ENCODE measurements around the gene KRT12.
"Not testable (repeated sequence)": the region's sequence is repeated elsewhere in the genome, so short reads cannot be mapped to it uniquely, and the experiment has no call there.

The KRT12 gene

DNA sequence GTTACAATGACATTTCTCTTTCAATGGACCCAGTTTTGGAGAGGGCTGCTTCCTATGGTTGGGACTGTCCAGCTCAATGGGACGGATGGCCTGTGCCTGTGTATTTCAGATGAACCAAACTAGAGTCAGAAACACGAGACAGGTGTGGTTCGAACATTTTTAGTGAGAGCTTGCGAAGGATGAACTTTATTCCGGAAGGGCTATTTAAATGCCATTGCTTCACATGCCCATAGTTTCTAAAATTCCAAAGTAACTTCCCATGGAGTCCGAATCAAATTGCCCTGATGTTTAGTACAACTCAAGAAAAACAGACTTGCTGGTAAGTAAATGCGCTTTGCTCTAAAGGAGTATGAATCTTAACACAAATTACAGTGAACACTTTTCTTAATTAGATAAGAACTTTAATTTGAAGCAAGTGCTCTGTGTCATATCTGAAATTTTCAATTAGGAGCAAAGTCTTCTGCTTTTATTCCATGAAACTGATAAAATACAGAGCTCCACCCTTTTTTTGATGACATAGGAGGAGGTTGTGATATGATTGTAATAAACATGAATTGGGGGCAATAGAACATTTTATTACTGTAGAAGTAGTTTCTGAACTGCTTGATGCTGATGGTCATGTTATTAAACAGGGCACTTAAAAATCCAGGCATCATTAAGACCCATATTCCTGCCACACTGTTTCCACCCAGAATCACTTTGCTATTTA lies 16.8 kb upstream of the KRT12 start:
- no peak for DNase-seq

DNA sequence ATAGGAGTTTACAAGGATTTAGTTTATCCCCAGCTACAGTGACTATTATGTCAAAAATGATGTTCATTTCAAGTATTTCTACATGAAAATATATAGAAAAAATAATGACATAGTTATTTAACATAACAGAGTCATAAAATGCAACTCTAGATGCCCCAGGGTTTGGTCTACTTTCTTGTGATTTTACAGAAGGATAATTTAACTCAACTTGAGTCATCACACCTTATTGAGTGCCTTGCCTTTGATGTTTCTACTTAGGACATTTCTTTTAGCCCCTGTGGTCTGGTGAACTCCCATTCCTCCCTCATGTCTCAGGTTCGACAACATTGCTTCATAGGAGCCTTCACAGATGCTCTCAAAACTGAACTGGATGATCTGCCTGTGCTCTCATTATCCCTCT lies 16.0 kb upstream of the KRT12 start:
- DNase-seq = no peak

DNA sequence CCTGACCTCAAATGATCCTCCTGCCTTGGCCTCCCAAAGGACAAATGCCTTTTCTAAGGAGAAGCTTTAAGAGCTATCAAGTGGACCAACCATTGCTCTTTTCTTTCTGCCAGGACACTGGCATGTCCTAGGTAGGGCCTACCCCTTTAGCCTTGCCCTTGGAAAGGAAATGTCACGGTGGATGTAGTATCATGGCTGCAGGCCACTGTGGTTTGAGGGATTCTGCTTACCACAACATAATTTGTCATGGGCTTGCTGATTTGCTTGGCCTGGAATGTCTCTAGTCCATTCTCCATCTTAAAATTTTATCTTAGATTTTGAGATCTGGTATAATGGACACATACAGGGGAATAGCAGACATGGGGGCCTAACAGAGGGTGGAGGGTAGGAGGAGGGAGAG lies 12.0 kb upstream of the KRT12 start:
- no peak for DNase-seq

DNA sequence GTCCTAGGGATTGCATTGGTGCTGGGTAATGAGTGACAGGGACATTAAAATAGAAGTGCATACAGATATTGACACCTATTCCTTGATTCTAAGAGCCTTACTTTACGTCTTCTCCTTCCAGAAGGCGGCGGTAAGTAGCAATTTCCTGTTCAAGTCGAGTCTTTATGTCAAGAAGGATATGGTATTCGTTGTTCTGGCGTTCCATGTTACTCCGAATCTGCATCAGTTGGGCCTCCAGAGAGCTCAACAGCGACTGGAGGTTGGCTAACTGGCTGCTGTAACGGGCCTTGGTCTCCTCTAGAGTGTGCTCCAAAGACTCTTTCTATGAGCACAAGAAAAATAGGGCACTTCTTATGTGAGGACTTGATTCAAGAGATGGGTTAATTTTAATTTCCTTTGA lies 11.0 kb upstream of the KRT12 start:
- DNase-seq = no peak

DNA sequence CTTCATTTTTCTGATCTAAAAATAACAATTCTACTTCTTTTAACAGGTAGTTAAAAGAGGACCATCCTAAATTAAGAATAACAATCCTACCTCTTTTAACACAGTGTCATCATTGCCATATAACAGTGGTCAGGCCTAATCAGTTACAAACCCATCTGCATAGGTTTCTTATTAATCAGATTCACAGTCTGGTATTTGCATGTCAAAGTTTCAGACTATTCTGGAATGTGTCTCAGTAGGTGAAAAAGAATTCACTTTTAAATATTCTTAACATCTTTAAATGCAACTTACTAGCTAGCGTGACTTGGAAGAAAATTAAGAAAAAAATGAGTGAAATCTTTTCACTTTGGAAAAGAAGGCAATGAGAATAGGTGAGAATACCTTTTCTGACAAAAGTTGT lies 6.8 kb upstream of the KRT12 start:
- DNase-seq = no peak

DNA sequence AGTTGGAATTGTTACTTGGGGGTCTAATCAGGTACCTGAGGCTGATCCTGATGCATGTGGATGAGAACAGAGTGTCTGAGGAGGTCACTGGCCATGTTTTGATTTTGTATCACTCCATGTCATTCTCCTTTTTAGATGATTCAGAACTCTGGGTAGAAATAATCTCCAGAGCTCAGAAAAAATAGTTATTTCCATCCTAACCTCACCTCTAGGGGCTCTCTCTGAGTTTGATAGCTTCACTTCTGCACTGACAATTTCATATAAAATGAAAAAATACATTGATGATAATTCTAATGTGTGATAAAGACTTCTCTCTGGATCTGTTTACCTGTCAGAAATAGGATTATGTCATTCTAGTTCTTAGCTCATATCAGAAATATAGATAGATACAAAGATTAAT lies 6.2 kb upstream of the KRT12 start:
- DNase-seq = no peak

DNA sequence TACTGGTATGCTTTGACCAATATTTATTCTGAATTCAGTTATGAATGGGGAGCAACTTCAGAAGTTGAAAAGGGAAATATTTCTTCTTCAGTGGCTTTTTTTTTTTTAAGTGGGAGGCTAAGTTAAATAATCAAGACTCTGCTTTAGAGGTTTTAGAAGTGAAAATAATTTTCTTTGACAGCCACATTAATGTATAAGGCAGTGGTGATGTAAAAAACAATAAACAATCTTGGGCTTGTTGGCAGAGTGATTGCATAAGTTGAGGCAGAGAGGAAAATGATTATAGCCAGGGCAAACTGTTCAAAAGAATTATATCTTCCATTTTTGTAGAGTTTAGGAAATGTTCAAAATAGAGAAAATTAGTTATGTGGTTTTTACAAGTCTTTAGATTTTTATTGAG lies 5.4 kb upstream of the KRT12 start:
- DNase-seq = no peak

DNA sequence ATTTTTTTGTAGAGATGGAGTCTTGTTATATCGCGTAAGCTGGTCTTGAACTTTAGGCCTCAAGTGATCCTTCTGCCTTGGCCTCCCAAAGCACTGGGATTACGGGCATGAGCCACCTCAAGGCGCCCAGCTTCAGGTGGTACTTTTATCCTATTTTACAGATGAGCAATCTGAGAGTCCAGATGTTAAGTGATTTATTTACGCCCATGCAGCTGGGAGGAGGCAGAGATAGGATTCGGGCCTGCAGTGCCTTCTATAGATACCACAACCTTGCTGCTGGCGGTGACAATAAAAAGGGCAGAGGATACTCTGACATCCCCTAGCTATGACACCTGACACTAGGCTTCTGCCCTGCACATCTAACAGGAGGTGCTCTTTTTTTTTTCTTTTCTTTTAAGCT lies 4.3 kb upstream of the KRT12 start:
- DNase-seq = no peak

DNA sequence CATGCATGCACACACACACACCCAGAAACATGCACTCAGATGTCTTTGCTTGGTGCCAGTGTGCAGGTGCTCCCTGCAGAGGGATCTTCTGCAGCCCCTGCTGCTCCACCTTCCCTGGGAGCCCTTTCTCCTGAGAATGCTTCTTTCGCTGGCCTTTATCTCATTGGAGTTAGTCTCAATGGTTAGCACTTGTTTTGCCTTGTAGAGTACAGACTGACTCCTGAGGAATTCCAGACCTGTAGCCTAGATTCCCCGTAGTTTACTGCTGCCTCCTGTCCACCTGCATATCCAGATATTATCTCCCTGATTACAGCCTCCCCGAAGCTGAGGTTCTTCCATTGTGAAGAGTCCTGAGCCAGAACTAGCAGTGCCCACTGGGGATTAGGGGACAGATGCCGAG lies 3.1 kb upstream of the KRT12 start:
- DNase-seq = no peak

DNA sequence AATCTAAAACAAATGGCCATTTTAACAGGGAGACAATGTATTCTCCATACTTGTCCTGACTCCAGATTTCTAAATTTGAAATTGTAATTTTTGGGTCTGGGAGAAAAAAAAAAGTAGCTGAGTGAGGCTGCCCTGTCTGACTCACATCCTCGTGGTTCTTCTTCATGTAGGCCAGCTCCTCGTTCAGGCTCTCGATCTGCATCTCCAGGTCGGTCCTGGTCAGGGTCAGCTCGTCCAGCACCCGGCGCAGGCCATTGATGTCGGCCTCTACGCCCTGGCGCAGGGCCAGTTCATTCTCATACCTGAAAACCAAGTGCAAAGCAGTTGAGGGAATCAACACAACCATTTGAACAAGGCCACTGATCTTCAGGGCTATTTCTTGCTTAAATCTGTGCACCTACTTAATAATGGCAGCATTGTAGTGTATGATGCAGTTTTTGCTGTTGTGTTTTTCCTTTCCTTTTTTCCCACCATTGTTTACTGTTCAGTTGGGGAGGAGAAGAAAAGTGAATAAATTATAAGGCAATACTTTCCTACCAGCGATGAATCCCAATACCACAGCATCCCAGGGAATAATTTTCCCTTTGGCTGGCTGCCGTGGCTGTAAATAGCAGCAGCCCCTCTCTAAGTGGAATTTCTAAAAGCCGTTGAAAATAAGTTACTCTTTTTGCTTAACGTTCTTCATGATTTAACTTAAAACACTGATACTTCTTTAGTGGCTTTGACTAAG lies 2.2 kb downstream of the KRT12 start:
- DNase-seq = no peak

DNA sequence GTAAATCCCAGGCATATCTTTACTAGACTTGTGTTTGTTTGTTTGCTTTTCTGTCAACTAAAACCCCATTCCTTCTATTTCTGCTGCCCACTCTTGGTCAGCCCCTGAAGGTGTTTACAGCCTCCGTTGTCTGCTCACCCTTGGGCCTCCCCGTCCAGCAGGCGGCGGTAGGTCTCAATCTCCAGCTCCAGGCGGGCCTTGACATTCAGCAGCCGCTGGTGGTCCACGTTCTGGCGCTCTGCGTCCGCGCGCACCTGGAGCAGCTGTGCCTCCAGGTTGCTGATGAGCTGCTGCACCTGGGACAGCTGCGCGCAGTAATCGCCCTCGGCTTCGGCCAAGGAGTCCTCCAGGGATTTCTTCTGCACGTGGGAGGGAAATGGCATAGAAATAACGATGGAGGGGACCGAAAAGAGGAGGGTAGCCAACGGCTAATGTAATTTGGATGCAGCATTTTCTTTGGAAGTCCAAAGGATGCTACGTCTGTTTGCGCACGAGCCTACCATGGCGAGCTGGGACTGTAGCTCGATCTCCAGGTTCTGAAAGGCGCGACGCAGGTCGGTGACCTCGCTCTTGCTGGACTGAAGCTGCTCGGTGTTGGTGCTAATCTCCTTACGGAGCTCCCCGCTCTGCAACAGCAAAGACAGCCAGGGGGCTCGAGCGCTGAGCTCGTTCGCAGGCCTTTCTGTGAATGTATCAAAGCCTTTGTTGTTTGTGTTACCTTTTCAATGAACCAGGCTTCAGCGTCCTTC lies 3.9 kb downstream of the KRT12 start:
- DNase-seq = no peak

DNA sequence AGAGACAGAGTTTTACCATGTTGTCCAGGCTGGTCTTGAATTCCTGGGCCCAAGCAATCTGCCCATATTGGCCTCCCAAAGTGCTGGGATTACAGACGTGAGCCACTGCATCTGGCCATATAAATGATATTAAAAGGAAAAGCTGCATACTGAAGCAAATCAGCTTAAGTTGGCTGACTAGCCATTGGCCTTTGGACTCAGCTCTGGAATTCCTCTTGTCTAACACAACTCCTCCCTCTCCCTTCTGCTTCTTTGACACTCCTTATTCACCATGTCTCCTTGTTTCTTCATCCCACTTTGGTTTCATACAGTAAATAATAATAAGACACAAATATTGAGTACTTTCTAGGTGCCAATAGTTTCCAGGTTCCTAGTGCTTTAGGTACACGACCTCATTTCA lies 7.5 kb downstream of the KRT12 start:
- no peak for DNase-seq

DNA sequence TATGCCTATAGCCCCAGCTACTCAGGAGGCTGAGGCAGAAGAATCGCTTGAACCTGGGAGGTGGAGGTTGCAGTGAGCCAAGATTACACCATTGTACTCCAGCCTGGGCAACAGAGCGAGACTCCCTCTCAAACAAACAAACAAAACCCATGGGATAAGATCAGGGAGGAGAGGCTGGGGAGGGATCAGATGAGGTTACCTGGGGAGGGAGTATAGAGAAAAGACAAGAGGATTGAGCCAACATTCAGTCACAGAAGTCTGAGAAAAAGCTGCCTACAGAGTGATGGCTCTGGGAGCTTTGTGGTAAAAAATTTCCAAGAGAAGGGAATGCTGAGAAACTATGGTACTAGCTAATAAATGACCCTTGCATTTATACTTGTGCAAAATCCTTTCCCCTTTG lies 8.4 kb downstream of the KRT12 start:
- DNase-seq = not testable (repeated sequence)

DNA sequence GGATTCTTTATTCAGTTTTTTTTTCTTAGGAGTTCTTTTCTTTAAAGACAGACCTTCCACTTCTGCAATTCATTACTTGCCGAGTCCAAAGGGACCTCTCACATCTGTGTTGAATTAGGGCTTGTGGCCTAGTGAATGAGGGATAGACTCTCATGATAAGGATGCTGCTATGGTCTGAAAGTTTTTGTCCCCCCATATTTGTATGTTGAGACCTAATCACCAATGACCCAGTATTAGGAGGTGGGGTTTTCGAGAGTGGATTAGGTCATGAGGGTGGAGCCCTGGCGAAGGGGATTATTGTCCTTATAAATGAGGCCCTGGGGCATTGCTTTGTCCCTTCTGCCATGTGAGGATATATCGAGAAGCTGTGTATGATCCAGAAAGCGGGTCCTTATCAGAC lies 9.5 kb downstream of the KRT12 start:
- DNase-seq = no peak

DNA sequence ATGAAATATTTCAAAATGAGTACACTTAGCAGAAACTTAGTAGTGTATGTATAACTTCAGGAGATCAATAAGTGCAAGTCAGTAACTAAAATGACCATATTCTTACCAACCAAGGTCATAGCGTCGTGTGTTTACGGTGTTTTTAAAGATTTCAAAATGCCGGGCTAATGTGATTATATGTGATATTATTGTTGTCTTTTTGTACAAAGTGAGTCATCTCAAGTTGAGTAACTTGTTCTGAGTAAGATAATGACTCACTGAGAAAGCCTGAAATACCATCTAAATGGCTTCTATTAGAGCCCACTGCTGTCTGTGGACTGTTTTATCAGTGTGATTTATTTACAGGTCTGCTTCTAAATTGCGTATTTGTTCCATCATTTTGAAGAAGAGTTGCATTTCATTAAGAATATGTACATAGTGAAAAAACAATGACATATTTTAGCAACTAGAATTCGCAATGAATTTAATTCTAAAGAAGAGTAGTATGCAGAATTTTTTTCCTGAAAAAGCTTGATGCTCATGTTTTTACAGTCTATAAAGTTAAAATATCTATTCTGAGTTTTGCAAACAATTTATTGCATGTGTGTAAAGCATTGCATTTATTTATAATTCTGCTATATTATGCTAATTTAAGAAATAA lies 12.7 kb downstream of the KRT12 start:
- DNase-seq = peak; percentile 34 to 82

DNA sequence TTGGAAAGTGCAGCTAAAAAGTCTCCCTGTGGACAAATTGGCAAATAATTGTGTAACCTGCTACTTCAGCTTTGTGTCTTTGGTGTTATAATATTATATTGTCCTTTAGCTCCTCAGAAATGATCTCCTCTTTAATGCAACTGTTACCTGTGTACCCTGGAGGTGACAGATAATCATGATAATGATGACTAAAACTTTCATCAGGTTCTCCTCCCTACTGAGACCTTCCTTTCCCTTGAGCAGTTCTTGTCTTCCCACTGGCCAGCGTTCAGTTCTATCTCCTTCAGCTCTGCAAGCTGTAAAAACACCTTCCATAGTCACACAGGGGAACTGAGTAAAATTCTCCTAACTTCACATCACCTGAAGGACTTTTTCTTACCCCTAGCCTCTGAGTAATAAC lies 14.7 kb downstream of the KRT12 start:
- DNase-seq = no peak

DNA sequence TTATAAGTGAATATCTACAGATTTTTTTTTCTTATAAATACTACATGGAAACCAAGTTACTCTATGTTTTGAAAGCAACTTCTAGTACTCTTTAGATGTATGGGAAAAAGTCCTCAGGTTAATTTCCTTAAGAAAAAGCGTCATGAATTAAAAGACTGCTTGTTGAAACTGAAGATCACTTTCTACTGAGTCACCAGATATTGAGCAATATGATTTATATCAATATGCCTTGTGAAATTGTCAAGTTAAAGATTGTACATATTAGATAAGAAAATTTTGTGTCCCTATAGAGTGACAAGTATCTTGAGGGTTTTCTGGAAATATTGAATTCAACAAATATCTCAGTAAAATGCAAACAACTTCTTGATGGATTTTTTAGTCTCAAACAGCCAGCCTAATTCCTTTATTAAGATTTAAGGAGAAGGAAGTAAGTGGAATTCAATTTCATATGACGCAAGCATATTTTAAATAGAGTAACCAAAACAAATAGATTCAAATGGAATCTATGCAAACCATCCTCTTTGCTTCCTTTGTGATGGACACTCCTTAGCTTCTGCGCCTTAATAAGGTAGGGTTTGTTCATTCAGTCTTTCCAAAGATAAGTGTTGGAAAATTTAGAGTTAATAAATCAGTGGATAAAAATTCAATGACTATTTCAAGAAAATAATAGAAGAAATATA lies 16.6 kb downstream of the KRT12 start:
- no peak for DNase-seq

DNA sequence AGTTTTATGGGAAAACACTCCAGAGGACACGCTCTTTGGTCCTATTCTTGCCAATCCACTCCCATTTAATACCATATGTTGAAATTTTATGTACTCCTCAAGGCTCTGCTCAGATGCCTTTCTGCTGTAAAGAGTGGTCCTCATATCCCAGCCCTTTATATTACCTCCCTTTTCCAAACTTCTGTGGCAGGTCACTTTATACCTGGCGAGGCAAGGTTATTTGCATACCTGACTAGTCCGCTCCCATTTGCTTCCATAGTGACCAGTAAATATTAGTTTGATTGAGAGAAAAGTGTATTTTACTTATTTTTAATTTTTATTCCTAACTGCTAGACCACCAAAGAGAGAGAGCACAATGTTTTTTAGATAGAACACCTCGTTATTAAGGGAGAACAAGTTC lies 17.3 kb downstream of the KRT12 start:
- DNase-seq = no peak

DNA sequence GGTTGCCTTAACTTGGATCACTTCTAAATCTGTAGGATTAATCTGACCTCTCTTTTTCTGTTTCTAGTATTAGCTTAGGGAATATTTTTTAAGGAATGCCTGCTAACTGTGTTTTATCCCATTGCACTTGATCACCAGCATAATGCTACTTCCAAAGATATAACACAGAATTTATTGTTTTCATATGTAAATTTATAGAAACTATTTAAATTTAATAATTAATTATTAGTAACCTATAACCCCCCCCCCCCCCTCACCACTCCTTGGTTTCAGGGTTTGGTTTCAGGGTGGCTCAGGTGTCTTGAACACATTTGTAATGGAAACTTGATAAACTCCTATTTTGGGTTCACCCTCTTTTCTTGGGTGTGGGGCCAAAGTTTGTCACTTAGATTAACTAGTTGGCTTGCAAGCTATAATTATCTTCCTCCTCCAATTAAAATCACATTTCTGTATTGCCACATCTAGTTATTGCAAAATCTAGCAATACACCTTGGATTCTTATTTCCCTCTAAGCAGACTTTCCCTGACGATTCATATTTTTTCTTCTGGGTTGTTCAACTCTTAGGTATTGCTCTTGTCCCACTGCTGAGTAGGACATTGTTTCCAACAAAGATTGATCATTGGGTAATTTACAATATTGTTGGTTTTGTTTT lies 18.3 kb downstream of the KRT12 start:
- DNase-seq = no peak

DNA sequence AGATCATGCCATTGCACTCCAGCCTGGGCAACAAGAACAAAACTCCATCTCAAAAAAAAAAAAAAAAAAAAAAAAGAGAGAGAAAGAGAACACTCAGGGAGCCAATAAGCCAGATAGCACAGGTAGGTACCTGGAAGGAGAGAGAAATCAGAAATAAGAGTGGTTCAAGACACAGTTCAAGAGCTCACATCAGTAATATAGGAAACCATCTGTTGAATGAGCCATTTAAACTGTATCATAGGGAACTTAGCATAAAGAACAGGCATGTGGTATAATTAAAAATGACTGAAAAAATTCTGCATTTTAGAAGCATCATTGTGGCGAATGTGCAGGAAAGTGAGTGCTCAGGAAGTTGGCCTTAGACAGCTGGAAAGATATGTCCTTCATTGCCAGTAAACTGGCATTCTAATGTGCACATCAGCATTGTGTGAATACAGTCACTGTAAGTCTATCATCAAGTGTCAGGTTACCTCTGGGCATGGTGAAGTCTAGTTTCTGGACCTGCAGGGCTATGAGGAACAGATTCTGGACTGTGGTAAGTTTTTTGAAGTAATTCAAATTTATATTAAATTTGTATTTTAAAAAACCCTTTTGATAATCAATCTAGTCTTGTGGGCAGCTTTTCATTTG lies 20.4 kb downstream of the KRT12 start:
- no peak for DNase-seq

DNA sequence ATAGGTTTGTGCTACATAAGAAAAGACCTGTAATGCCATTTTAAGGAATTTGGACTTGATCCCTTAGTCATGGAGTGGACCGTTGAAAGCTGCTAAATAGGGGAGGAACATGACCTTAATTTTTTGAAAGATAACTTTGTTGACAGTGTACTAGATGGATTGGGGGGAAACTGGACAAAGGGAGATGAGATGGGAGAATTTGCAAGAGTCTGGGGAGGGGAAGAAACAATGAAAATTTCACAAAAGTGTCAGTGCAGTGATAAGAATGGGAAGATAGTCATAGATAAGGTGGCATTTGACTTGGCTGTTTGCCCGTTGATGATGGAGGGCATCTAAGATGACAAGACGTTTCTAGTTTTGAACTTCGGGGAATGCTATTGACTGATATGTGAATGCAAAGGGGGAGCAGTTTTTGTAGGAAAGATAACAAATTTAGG lies 22.3 kb downstream of the KRT12 start:
- DNase-seq = no peak

DNA sequence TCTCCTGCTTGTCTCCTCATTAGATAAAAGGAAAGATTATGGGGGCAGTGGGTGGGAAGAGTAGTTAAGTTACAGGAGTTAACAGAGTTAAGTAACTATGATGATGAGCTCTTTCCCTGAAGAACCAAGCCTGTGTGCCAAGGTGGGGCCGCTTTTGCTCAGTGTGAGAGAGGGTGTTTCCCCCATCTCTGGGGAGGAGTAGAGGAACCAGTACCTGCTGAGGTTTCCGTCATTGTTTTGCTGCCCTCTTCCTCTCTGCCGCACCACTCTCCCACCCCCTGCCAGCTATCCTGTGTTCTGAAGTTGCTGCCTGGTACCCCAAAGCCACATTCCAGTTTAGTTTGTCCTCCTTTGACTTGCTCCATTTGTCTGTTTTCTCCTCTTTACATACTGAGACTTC lies 23.8 kb downstream of the KRT12 start:
- DNase-seq = no peak
